ENCODE results near the gene FAM20A.
"Not testable (repeated sequence)": the region's sequence is repeated elsewhere in the genome, so short reads cannot be mapped to it uniquely, and the experiment has no call there.

FAM20A gene

GRCh38 chr17:68492394-68493054, 108.6 kb downstream of the FAM20A start:
- DNase-seq (ENCODE audit: low spot score), result not testable (repeated sequence)

GRCh38 chr17:68491381-68492231, 109.6 kb downstream of the FAM20A start:
- DNase-seq (ENCODE audit: low spot score), result no peak

GRCh38 chr17:68489919-68490318, 111.2 kb downstream of the FAM20A start:
- DNase-seq (ENCODE audit: low spot score), result no peak

Data from GM03348 (cell line).